ENCODE measurements around the gene SLC5A5. TPM values are rescaled to one million over a fixed set of nuclear protein-coding genes. Genes with fewer than 3 reads are reported as not detected.
"Not testable (repeated sequence)": the region's sequence is repeated elsewhere in the genome, so short reads cannot be mapped to it uniquely, and the experiment has no call there.

Gene SLC5A5
- total and polyA plus RNA-seq, 11 donors = not detected

DNA sequence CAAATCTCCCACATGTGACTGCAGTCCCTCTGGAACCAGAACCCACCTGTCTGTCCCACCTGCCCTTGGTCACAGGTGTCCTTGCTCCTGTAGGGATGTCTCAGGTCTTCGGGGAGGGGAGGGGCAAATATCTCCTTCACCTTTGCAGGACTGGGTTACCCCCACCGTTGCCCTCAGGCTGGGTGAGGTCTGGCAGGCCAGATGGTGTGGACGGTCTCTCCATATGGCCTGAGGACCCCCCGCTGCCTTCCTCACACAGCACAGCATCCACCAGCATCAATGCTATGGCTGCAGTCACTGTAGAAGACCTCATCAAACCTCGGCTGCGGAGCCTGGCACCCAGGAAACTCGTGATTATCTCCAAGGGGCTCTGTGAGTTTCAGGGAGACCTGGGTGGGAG lies 10.0 kb downstream of the SLC5A5 start:
- ATAC-seq (no peak), DNase-seq (no peak)
- TF ChIP-seq POLR2A (IDR thresholded peaks at IDR 0.05) = no peak
- TF ChIP-seq, protein P1, sequence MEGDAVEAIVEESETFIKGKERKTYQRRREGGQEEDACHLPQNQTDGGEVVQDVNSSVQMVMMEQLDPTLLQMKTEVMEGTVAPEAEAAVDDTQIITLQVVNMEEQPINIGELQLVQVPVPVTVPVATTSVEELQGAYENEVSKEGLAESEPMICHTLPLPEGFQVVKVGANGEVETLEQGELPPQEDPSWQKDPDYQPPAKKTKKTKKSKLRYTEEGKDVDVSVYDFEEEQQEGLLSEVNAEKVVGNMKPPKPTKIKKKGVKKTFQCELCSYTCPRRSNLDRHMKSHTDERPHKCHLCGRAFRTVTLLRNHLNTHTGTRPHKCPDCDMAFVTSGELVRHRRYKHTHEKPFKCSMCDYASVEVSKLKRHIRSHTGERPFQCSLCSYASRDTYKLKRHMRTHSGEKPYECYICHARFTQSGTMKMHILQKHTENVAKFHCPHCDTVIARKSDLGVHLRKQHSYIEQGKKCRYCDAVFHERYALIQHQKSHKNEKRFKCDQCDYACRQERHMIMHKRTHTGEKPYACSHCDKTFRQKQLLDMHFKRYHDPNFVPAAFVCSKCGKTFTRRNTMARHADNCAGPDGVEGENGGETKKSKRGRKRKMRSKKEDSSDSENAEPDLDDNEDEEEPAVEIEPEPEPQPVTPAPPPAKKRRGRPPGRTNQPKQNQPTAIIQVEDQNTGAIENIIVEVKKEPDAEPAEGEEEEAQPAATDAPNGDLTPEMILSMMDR (IDR thresholded peaks at IDR 0.05) = no peak
- Histone ChIP-seq H3K4me3 (no peak overlapping the region), H3K27ac (no peak overlapping the region), H3K36me3 (no peaks in the 10 kb centered on the region), H3K4me1 (no peaks in the 10 kb centered on the region), H3K9me3 (no peaks in the 10 kb centered on the region), H3K27me3 (peaks cover 0 to 29% (median 0%) of the 10 kb centered on the region in 9 donors)
- WGBS, 4 donors = 64 to 70% (median 66%) methylated on average over 7 of the region's 7 CpGs
- intact Hi-C loops (cut with DNase I) = loop anchor here in 1 of 10 donors (10.0 kb wide), 1 partner anchor 103 kb away; no protein-coding TSS in a partner anchor

DNA sequence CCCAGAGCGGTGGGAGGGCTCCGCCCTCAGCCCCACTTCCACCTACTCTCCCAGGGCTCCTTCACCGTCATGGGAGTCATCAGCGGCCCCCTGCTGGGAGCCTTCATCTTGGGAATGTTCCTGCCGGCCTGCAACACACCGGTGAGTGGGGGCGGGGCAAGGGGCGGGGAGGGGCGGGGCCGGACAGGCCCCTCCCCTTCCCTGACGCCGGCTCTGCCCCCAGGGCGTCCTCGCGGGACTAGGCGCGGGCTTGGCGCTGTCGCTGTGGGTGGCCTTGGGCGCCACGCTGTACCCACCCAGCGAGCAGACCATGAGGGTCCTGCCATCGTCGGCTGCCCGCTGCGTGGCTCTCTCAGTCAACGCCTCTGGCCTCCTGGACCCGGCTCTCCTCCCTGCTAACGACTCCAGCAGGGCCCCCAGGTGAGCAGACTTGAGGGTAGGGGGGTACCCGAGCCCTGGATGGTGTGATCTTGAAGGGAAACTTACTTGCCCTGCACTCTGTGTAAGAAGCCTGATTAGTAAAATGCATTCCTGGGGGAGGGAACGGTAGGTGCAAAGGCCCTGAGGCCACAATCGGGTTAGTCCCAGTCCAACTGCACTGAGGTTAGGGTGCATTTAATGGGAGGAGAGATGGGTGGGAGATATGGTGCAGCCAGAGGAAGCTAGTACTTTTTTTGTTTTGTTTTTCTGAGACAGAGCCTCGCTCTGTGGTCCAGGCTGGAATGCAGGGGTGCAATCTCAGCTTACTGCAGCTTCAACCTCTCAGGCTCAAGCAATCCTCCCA lies 12.1 kb downstream of the SLC5A5 start:
- TF ChIP-seq POLR2A (IDR thresholded peaks at IDR 0.05) = no peak
- TF ChIP-seq, protein P1 (IDR thresholded peaks at IDR 0.05) = no peak
- Histone ChIP-seq H3K4me1 (no peaks in the 10 kb centered on the region), H3K27me3 (peaks cover 0 to 32% (median 0%) of the 10 kb centered on the region in 9 donors), H3K36me3 (no peaks in the 10 kb centered on the region), H3K27ac (no peak overlapping the region), H3K4me3 (no peak overlapping the region), H3K9me3 (no peaks in the 10 kb centered on the region)
- intact Hi-C loops (cut with DNase I) = loop anchor here in 1 of 10 donors (10.0 kb wide), 1 partner anchor 101 kb away; no protein-coding TSS in a partner anchor
- 68 to 74% (median 70%) methylated on average over 10 to 33 of the region's 33 CpGs for WGBS, 4 donors
- ATAC-seq (no peak), DNase-seq (no peak)

DNA sequence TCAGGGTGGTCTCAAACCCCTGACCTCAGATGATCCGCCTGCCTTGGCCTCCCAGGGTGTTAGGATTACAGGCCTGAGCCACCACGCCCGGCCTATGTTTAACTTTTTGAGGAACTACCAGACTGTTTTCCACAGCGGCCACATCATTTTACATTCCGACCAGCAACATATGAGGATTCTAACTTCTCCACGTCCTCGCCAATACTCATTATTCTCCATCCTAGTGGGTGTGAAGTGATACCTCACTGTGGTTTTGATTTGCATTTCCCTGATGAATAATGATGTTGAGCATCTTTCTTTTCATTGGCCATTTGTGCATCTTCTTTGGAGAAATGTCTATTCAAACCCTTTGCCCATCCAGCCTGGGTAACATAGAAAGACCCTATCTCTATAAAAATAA lies 14.8 kb downstream of the SLC5A5 start:
- Histone ChIP-seq H3K4me1 (no peaks in the 10 kb centered on the region), H3K27ac (no peak overlapping the region), H3K36me3 (no peaks in the 10 kb centered on the region), H3K27me3 (peaks cover 0 to 36% (median 0%) of the 10 kb centered on the region in 9 donors), H3K9me3 (no peaks in the 10 kb centered on the region), H3K4me3 (no peak overlapping the region)
- no peak for DNase-seq
- TF ChIP-seq, protein P1 (IDR thresholded peaks at IDR 0.05) = no peak
- no peak for TF ChIP-seq POLR2A (IDR thresholded peaks at IDR 0.05)
- 73 to 82% (median 78%) methylated on average over 7 of the region's 7 CpGs for WGBS, 4 donors
- no peak for ATAC-seq
- intact Hi-C loops (cut with DNase I) = loop anchor here in 1 of 10 donors (10.0 kb wide), 1 partner anchor 98 kb away; no protein-coding TSS in a partner anchor

DNA sequence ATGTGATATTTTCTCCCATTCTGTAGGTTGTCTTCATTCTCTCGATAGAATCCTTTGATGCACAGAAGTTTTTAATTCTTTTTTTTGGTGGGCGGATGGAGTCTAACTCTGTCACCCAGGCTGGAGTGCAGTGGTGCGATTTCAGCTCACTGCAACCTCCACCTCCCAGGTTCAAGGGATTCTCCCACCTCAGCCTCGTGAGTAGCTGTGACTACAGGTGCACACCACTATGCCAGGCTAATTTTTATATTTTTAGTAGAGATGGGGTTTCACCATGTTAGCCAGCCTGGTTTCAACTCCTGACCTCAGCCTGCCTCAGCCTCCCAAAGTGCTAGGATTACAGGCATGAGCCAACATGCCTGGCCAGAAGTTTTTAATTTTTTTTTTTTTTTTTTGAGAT lies 15.5 kb downstream of the SLC5A5 start:
- not testable (repeated sequence) for DNase-seq, H3K9me3 ChIP-seq, H3K4me3 ChIP-seq, H3K36me3 ChIP-seq, H3K4me1 ChIP-seq, ATAC-seq, H3K27ac ChIP-seq
- intact Hi-C loops (cut with DNase I) = loop anchor here in 1 of 10 donors (10.0 kb wide), 1 partner anchor 98 kb away; no protein-coding TSS in a partner anchor
- WGBS, 4 donors = 71 to 82% (median 74%) methylated on average over 4 of the region's 4 CpGs
- peaks cover 0 to 35% (median 0%) of the 10 kb centered on the region in 9 donors for H3K27me3 ChIP-seq
